GM20000 (cell line): Measurements from ENCODE around the gene EBF4.
"Not testable (repeated sequence)": the region's sequence is repeated elsewhere in the genome, so short reads cannot be mapped to it uniquely, and the experiment has no call there.

Source experiments
- DNase-seq: peaks from one replicate; pipeline ENCODE4 v3.0.0; 2012; ENCODE audit warnings: low spot score
- CTCF ChIP-seq: IDR thresholded peaks from 2 replicates; pipeline ENCODE4 v1.5.1; 2012; ENCODE audit warnings: mild to moderate bottlenecking, control low read depth; ENCODE audit errors: extremely low read depth, missing control alignments

The EBF4 gene

GRCh38 chr20:2761885-2762284 is 69.3 kb downstream of the EBF4 start:
- no peak for TF ChIP-seq CTCF
- no peak for DNase-seq

GRCh38 chr20:2762578-2763131 is 70.1 kb downstream of the EBF4 start:
- no peak for DNase-seq
- TF ChIP-seq CTCF, result no peak

- DNase-seq, result no peak
- TF ChIP-seq CTCF, result no peak
These were observed 70.6 kb downstream of the EBF4 start for GRCh38 chr20:2763186-2763585.

- TF ChIP-seq CTCF, result no peak
- DNase-seq, result no peak
These were observed 75.4 kb downstream of the EBF4 start for GRCh38 chr20:2767768-2768631.

- TF ChIP-seq CTCF, result no peak
- DNase-seq, result no peak
These were observed 76.0 kb downstream of the EBF4 start for GRCh38 chr20:2768632-2769015.

GRCh38 chr20:2770091-2770490 is 77.5 kb downstream of the EBF4 start:
- DNase-seq, result not testable (repeated sequence)

GRCh38 chr20:2771631-2772080 is 79.1 kb downstream of the EBF4 start:
- DNase-seq, result no peak
- no peak for TF ChIP-seq CTCF
